ENCODE results near the gene MBOAT1. TPM values are rescaled to one million over a fixed set of nuclear protein-coding genes. Genes with fewer than 3 reads are reported as not detected.

MBOAT1 gene
- polyA plus RNA-seq, 1 of the 3 experiments (the other 2 are of a cell fraction): 3.0 TPM

Other genes starting within 250 kb of the MBOAT1 start
- 12.7 and 14.4 TPM in 2 replicates for gene E2F3, start 189.4 kb upstream of the MBOAT1 start, polyA plus RNA-seq (2012; rRNA removed)

Measured in SK-N-SH (cell line).